Measurements from ENCODE around the gene MSL1. TPM values are rescaled to one million over a fixed set of nuclear protein-coding genes. Genes with fewer than 3 reads are reported as not detected.

MSL1 gene
- total and polyA plus RNA-seq, 2 of the 13 experiments (the other 11 are each of a cell fraction or from before 2014, with no cell fraction given), result 63.8 to 88.5 TPM

- TF ChIP-seq ZBTB46 (CRISPR knock-in tag; IDR thresholded peaks at IDR 0.05; ENCODE audit: borderline replicate concordance) (peak; percentile 31), ZNF687 (CRISPR knock-in tag; IDR thresholded peaks at IDR 0.05) (peak; percentile 100), ZNF282 (IDR thresholded peaks at IDR 0.05; ENCODE audit: partially characterized antibody) (peak; percentile 70), HHEX (CRISPR knock-in tag; IDR thresholded peaks at IDR 0.05) (peak; percentile 65; the same call in 1 of the 2 replicates), ZNF572 (CRISPR knock-in tag; IDR thresholded peaks at IDR 0.05) (no peak), ZNF740 (CRISPR knock-in tag; IDR thresholded peaks at IDR 0.05) (peak; percentile 63; the same call in 1 of the 2 replicates), NFKB2 (CRISPR knock-in tag; IDR thresholded peaks at IDR 0.05; ENCODE audit: borderline replicate concordance) (peak; percentile 100), ZBTB7A (CRISPR knock-in tag; IDR thresholded peaks at IDR 0.05) (0 out of 2 replicates have a peak, but pooled peaks have one; percentile 8), SMYD3 (CRISPR knock-in tag; IDR thresholded peaks at IDR 0.05) (no peak; the same call in none of the 2 replicates), SRY (CRISPR knock-in tag; IDR thresholded peaks at IDR 0.05) (peak; percentile 92; the same call in 1 of the 2 replicates), KDM3A (CRISPR knock-in tag; IDR thresholded peaks at IDR 0.05; ENCODE audit: low read depth) (peak; percentile 71; the same call in 1 of the 2 replicates), ZNF749 (CRISPR knock-in tag; IDR thresholded peaks at IDR 0.05; ENCODE audit: borderline replicate concordance) (peak; percentile 91), ZNF570 (CRISPR knock-in tag; IDR thresholded peaks at IDR 0.05; ENCODE audit: borderline replicate concordance) (peak; percentile 99), SOX6 (IDR thresholded peaks at IDR 0.05) (no peak), SOX6 (CRISPR knock-in tag; IDR thresholded peaks at IDR 0.05) (peak; percentile 98), ZNF326 (CRISPR knock-in tag; IDR thresholded peaks at IDR 0.05; ENCODE audit: borderline replicate concordance) (no peak), CEBPB (IDR thresholded peaks at IDR 0.05; ENCODE audit: borderline replicate concordance, low read depth, low read length) (no peak), ZNF788 (CRISPR knock-in tag; IDR thresholded peaks at IDR 0.05; ENCODE audit: borderline replicate concordance) (peak; percentile 96; the same call in 1 of the 2 replicates), CBX2 (IDR thresholded peaks at IDR 0.05; ENCODE audit: low read depth, low read length) (no peak), CBX2 (CRISPR knock-in tag; IDR thresholded peaks at IDR 0.05; ENCODE audit: low read depth) (no peak), ZNF275 (CRISPR knock-in tag; IDR thresholded peaks at IDR 0.05; ENCODE audit: borderline replicate concordance) (peak; percentile 90; the same call in 1 of the 2 replicates)
Measured at GRCh38 chr17:40100669-40101366, 21.0 kb upstream of the MSL1 start (continued).
